GM21526 (cell line): ENCODE results near the gene STARD13.
"Not testable (repeated sequence)": the region's sequence is repeated elsewhere in the genome, so short reads cannot be mapped to it uniquely, and the experiment has no call there.

Experiments used
- ATAC-seq: cut with Tn5 transposase; IDR thresholded peaks from one replicate; pipeline ENCODE4 v1.9.1; 2021; ENCODE audit warnings: moderate library complexity; ENCODE audit not compliant: unreplicated experiment, low FRiP score

The STARD13 gene

DNA sequence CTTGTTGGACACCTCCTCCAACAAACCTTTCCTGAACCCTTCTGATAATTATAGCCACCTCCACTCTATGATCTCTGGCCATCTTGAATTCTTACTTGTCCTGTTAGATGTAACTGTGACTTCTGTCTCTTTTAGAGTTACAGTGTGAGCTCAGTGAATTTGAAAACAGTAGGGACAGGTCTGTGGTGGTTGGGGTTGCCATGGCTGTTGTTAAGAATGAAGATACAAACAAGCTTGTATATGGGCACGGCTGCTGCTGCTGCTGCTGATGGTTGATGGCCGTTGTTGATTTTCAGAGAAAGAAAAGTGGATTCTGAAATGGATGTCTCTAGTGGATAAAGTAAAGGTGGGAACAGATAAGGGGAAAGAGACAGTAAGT lies 101.5 kb downstream of the STARD13 start:
- no peak for ATAC-seq

- no peak for ATAC-seq
These were observed 102.0 kb downstream of the STARD13 start for GRCh38 chr13:33183431-33184111.

DNA sequence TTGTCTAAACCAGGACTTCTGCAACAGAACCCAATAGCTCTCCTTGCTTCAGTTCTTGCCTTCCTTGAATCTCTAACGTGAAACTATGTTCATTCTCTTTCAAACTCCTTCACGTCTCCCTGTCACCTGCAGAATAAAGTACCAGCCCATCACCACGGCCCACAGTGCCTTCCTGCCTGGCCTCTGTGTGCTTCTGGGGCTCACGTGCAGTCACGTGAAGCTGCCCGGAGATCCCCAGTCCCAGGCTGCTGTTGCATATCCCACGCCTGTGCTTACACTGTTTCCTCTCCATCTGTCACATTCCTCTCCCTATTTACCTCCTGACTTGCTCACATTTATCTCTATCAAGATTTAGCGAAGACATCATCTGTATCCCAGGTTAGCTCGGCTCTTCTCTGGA lies 102.8 kb downstream of the STARD13 start:
- ATAC-seq, result no peak

DNA sequence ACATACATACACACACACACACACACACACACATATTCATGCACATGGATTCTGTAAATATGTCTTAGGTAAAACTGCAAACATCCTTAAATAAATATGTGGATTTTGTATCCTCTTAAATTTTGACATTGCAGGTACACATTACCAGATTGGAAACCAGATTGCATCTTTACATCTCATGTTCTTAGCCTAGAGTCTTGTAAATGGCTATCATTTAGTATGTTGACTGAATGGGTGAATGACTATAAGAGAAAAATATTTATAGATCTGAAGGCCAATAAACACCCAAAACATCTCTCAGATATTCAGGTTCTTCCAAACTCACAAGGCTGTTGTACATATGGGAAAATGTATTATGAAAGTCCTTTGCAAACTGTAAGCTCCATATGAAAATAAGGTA lies 104.3 kb downstream of the STARD13 start:
- ATAC-seq, result no peak

DNA sequence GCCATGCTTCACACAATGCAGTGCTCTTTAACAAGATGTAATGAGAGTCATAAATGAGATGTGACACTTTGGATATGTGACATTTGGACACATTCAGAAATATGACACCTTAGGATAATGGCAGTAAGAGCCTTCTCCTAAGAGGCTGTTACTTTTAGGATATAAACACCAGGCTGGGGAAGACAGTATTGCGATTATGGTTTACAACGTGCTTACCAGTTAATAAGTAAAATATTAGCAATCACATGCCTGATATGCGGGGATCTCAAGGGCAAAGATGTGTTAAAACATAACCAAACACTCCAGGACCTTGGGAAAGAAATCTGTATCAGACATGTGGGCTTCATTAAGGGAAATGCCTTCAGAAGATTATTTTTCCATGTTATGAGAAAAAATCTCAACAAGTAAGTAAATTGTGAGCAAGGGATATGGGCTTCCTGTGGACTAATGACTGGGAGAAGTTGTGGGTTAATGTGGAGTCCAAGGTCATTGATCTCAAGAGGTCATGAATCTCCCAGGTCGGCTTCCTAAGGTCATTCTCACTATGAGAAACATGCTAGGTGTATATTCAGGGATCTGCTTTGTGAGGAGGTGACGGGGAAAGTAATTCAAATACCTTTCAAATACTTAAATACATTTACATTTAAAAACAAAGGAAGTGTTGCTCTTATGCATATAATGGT lies 105.3 kb downstream of the STARD13 start:
- ATAC-seq, result no peak

DNA sequence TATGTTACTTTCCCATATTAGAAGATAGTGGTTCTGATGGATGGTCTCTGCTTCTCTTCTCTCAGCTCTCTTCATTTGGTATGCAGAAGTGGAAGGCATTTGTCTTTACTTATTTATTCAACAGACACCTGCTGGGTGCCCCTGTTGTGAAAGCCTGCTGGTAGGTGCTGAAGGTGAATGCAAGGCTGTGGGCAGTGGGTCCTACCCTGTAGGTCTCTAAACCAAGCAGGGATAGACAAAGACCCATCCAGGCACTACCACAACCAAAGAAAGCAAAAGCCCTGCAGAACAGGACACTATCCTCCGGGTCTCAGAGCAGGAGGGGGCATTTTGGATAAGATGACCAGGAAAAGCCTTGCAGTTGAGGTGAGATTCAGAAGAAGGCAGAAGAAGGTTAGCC lies 106.1 kb downstream of the STARD13 start:
- no peak for ATAC-seq

DNA sequence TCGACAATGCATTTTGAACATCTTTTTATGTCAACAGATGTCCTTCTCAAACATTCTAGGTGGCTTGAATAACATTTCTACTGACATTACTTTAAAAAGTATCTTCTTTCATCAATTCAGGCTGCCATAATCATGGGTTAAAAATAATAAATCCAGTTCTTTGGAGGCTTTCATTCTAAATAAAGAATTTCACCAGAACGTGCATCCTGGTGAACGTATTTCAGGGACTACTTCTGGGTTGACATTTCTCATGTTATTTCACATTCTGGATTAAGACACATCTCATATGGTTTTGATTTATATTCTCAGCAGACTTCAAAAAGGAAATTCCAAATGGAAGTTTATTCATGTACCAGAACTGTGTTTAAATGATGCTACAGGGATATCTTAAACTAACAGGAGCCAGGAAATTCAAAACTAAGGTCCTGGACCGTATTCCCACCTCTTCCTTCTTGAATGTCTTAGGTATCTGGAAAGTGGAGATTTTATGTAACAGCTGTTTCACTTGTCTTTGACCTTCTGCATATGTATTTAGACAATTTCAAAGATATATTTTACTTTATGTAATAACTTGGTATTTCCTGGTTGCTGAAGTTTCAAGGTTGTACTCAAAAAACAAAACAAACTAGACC lies 107.2 kb downstream of the STARD13 start:
- no peak for ATAC-seq

DNA sequence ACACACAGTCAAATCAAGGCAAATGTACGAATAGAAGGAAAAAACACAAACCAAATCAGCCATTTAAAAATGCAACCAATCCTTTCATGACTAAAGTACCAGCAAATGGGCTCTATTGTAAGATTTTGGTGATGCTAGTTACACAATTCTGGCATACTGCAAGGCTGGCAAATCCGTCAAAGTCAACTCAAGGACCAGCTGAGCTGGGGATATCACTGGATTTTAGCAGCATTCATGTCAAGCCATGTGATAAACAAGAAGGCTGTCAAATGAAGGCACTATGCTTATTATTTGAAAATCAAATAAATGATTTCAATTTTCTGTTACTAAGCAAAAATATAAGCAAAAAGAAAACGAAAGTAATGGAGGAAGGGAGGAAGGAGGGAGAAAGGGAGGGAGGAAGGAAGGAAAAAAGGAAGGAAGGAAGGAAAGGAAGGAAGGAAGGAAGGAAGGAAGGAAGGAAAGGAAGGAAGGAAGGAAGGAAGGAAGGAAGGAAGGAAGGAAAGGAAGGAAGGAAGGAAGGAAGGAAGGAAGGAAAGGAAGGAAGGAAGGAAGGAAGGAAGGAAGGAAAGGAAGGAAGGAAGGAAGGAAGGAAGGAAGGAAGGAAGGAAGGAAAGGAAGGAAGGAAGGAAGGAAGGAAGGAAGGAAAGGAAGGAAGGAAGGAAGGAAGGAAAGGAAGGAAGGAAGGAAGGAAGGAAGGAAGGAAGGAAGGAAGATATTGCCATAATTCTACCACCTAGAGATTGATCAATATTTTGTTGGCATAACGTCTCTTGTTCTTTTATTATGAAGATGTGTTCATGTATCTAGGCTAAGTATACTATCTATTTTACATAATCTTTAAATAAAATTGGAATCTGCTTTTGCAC lies 108.0 kb downstream of the STARD13 start:
- ATAC-seq, result not testable (repeated sequence)

DNA sequence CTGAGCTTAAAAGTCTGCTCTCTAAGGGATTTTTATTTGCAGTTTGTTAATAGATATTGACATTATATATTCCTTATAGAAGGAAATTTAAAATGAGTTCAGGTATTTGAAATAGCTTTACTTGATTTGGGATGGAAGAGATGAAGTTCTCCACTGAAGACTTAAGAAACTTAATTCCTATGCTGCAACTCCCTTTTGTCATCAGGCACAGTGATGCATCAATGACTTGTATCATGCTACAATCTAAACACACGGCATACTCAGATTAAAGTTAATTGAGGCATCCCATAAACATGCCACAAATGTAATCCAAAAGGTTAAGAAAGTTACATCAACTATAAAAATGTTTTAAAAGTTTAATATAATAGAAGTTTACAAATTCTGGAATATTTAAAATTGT lies 109.0 kb downstream of the STARD13 start:
- no peak for ATAC-seq

DNA sequence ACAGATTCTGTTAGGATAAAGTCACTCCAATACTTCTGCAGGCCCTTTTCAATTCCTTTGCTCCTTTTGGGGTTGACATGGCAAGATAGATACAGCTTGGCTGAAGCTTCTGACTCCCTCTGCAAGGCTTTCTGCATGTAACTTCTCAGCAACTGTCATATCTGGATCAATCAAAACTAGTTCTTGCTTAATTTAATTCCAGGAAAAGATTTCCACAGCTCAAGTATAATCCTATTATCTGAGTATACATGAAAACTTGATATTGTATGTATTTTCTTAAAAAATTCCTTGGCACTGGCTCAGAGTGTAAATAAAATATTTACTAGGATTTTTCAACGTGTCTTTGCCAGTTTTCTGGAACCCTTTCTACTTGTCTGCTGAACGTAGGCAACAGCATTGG lies 109.6 kb downstream of the STARD13 start:
- ATAC-seq, result no peak

DNA sequence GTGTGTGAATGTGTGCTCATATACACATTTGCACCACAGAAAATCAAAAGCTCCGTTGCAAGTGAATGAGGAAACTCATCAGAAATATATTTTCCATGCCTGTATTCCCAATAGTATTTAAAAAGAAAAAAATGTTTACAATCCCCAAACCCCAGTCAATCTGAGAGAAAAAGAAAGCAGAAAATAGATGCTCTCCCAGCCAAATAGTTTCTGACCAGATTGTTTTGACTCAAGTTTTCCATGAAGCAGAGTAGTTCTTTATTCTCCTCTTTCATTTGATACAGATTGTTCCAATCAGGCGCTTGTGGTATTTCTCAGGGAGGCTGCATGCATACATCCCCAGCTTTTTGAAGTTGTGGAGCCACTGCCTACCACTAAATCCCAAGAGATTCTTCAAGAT lies 110.6 kb downstream of the STARD13 start:
- no peak for ATAC-seq

DNA sequence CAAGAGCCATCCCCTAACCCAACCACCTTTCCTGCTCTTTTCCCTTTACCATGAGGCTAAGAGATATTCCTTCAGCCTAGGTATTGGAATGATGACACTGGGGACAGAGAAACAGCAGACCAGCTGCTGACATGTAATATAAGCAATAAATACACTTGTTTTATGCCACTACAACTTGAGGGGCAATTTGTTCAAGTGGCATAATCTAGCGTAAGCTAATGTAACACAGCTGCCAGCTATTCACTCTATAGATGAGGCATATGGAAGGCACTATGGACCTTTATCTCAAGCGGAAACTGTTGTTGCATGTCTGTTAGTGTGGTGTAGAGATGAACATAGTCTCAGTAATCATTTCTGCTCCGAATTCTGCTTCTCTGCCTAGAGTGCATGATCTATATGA lies 111.1 kb downstream of the STARD13 start:
- no peak for ATAC-seq

GRCh38 chr13:33172911-33173310 lies 112.6 kb downstream of the STARD13 start:
- no peak for ATAC-seq

DNA sequence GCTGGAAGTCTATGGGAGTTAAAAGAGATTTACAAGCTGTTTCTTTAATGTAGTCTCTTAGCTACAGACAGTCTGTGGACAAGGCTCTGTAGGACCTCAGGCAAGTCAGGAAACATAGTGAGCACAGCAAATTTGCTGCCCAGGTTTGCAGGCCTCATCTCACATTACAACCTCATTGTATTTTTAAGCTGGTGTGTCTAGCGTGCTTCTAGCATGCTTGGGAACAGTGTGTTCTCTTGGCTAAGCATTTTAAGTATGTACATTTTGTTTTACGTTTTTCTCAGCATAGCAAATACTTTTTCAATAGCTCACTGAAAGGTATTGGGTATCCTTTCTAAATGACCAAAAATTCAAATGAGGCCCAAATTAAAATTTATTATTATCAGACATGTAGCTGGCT lies 113.2 kb downstream of the STARD13 start:
- ATAC-seq, result no peak

DNA sequence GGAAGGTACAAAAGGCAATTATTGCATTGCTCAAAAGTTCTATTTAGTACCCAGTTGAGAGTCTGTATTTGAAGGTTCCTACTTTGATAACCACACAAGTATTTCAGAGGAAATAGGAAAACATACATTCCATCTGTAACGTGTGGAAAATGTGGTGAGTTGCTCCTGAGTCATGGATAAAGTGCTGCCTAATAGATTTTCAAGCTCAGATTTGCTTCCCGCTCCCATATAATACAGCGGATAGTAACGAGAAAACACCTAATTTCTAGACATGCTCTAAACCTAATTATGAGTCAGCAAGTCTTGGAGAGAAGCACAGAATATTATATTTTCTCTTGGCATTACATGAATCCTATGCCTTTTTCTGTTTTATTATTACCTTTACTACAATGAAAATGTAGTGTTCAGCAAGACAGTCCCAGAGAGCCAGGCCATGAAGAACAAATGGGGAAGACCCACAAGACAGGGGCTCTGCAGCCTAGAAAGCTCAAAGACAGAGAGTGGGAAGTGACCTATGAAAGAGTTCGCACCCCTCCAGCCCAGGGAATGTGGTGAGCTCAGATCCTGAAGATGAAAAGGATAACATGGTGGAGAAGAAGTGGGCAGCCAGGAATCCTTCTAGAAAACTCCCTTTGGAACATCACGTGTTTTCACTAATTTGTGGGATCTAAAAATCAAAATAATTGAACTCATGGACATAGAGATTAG lies 116.1 kb downstream of the STARD13 start:
- no peak for ATAC-seq

DNA sequence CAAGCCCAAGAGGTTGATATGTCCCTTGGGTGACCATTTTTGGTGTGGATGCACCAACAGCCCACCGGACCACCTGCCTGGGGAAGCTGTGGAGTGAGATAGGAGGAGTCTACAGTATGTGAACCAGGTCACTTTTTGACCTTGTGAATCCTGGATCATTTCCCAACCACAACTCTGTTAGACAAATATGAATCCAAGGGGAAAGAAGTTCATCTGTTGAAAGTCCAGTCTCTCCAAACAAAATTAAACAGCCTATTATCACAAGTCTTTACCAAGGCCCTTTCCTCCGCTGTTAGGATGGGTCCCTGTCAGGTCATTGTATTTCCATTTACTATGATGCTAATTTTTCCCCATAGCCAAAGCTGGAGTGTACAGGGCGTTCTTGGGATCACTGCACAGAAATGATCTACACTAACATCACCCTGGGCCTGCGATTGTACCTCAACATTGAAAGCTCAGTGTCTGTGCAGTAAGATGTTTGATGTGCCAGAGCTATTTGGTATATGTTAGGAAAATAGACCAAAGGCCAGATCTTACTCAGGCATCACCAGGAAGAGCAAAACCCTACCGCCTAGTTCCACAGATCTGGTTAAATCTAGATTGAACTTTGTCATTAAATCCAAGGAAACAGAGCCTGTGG lies 117.1 kb downstream of the STARD13 start:
- ATAC-seq, result no peak

- no peak for ATAC-seq
These were observed 118.1 kb downstream of the STARD13 start for GRCh38 chr13:33167491-33167890.

- no peak for ATAC-seq
These were observed 119.8 kb downstream of the STARD13 start for GRCh38 chr13:33165787-33166186.

DNA sequence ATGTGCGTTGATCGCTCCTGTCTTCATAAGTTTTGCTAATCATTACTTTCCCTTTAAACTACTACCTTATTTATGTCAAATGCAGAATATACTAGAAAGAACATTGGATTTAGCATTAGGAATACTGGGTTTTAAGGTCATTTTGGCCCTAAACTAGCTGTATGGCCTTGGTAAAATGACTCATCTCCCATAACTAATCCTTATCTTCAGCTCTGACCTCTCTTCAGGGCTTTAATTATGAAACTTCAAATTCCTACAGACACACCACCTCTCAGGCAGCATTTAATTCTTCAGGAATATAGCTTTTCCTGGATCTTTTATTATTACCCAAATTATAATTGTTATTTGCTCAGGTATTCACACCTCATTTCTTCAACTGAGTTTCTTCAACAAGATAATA lies 121.2 kb downstream of the STARD13 start:
- ATAC-seq, result no peak

DNA sequence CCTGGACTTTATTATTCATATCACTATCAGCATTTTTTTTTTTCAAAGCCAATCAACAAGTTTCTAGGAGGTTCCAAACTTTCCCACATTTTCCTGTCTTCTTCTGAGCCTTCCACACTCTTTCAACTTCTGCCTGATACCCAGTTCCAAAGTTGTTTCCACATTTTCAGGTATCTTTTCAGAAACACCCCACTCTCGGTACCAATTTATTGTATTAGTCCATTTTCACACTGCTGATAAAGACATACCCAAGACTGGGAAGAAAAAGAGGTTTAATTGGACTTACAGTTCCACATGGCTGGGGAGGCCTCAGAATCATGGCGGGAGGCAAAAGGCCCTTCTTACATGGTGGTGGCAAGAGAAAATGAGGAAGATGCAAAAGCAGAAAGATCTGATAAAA lies 122.8 kb downstream of the STARD13 start:
- ATAC-seq, result not testable (repeated sequence)
